ENCODE data around the gene FUNDC2. TPM values are rescaled to one million over a fixed set of nuclear protein-coding genes. Genes with fewer than 3 reads are reported as not detected.

Gene FUNDC2
- total and polyA plus RNA-seq, 2 of the 13 experiments (the other 11 are each of a cell fraction or from before 2014, with no cell fraction given) = 65.3 to 109 TPM

GRCh38 chrX:155048977-155049619, 22.5 kb downstream of the FUNDC2 start:
- 67% methylated on average over 7 of the region's 9 CpGs for WGBS (ENCODE audit: low lambda C conversion rate)
- Histone ChIP-seq H2AFZ (ENCODE audit: low read length) (no peak overlapping the region), H3K79me2 (ENCODE audit: insufficient read depth, low read length) (no peaks in the 10 kb centered on the region), H4K20me1 (ENCODE audit: insufficient read depth, low read length) (no peaks in the 10 kb centered on the region), H3K9me3 (ENCODE audit: low read length) (no peaks in the 10 kb centered on the region), H3K27me3 (ENCODE audit: control insufficient read depth in 1 of 2, insufficient read depth in 2 of 2, low read length in 2 of 2) (no peaks in the 10 kb centered on the region), H3K4me2 (ENCODE audit: low read depth, low read length) (no peak overlapping the region), H3K4me3 (replicated peaks in 1 of 3; ENCODE audit: insufficient read depth in 1 of 3, low read depth in 2 of 3, low read length in 3 of 3) (no peak overlapping the region), H3K27ac (ENCODE audit: extremely low read length, insufficient read depth, low read length) (no peak overlapping the region), H3K9ac (ENCODE audit: insufficient read depth, low read depth, low read length) (no peak overlapping the region), H3K4me1 (ENCODE audit: insufficient read depth, low read length) (no peaks in the 10 kb centered on the region), H3K36me3 (replicated peaks in 1 of 2; ENCODE audit: control insufficient read depth in 1 of 2, insufficient read depth in 2 of 2, low read length in 2 of 2) (peaks cover 2 to 3% of the 10 kb centered on the region in 2 experiments; a peak in 3 of 5 replicates)
- intact Hi-C loops (cut with micrococcal nuclease; ENCODE audit: unreplicated experiment) = no loop called here
- in situ Hi-C loops (cut with HindIII; ENCODE audit: extremely low pct_ligation_motif_present, low pct_unique_long_range_greater_than_20kb) = no loop called here
- BruUV-seq (replicated peaks) = no TSS peak
- FAIRE-seq (peak; percentile 72), DNase-seq (ENCODE audit: low spot score) (peak; percentile 35), ATAC-seq (peak; percentile 69)
- POLR2A ChIA-PET = no interaction called here
- CTCF ChIA-PET (ENCODE audit: low intra/inter-chr PET ratio, low total read pairs) = no interaction called here
- no peak for TF ChIP-seq PRPF4 (IDR thresholded peaks at IDR 0.05; ENCODE audit: low read depth, low read length, poor library complexity, severe bottlenecking)
- TF ChIP-seq ZNF530 (CRISPR knock-in tag; IDR thresholded peaks at IDR 0.05; ENCODE audit: low read depth) = no peak
- TF ChIP-seq MYPOP (CRISPR knock-in tag; IDR thresholded peaks at IDR 0.05) = no peak
- no peak for TF ChIP-seq FUBP1 (CRISPR knock-in tag; IDR thresholded peaks at IDR 0.05; ENCODE audit: borderline replicate concordance)
- no peak for TF ChIP-seq PLRG1 (conservative IDR thresholded peaks at IDR 0.05)
- TF ChIP-seq CTCF (CRISPR knock-in tag; IDR thresholded peaks at IDR 0.05) = peak; percentile 74
- TF ChIP-seq ZNF550 (CRISPR knock-in tag; IDR thresholded peaks at IDR 0.05; ENCODE audit: borderline replicate concordance) = no peak
- TF ChIP-seq MATR3 (CRISPR knock-in tag; IDR thresholded peaks at IDR 0.05) = no peak
- no peak for TF ChIP-seq ZNF225 (CRISPR knock-in tag; IDR thresholded peaks at IDR 0.05)
- TF ChIP-seq ZBTB25 (CRISPR knock-in tag; IDR thresholded peaks at IDR 0.05) = no peak
- no peak for TF ChIP-seq NFRKB (IDR thresholded peaks at IDR 0.05)
- peak; percentile 34; the same call in 1 of the 2 replicates for TF ChIP-seq SMC3 (IDR thresholded peaks at IDR 0.05; ENCODE audit: low read length)
- TF ChIP-seq ZBTB42 (CRISPR knock-in tag; IDR thresholded peaks at IDR 0.05) = no peak
- TF ChIP-seq ZNF513 (CRISPR knock-in tag; conservative IDR thresholded peaks at IDR 0.05) = no peak
- no peak for TF ChIP-seq REL (CRISPR knock-in tag; conservative IDR thresholded peaks at IDR 0.05)
- peak; percentile 41 for TF ChIP-seq STAG1 (CRISPR knock-in tag; IDR thresholded peaks at IDR 0.05)
- no peak for TF ChIP-seq PITX1 (CRISPR knock-in tag; IDR thresholded peaks at IDR 0.05)
- no peak for TF ChIP-seq DNMT1 (CRISPR knock-in tag; IDR thresholded peaks at IDR 0.05)
- no peak for TF ChIP-seq U2AF2 (IDR thresholded peaks at IDR 0.05; ENCODE audit: low read depth, low read length)

Measured in HepG2 (cell line).